Effector memory CD4-positive, alpha-beta T cell (primary cell): ENCODE measurements around the gene CD2BP2.

ENCODE experiments used
- DNase-seq, 3 donors: peaks; one replicate each; pipeline ENCODE4 v3.0.0-alpha.2; 2020
- H3K27ac ChIP-seq: 2 replicates; pipeline ENCODE4 v1.7.0; 2013; ENCODE audit warnings: mild to moderate bottlenecking, low read length, moderate library complexity; ENCODE audit not compliant: insufficient read depth, poor library complexity, severe bottlenecking
- H3K27me3 ChIP-seq: replicated peaks from 2 replicates; pipeline ENCODE4 v1.7.0; 2013; ENCODE audit warnings: mild to moderate bottlenecking, low read length; ENCODE audit not compliant: insufficient read depth, control insufficient read depth, poor library complexity, severe bottlenecking
- H3K36me3 ChIP-seq: 2 replicates; pipeline ENCODE4 v1.7.0; 2013; ENCODE audit warnings: mild to moderate bottlenecking, low read length, moderate library complexity; ENCODE audit not compliant: control insufficient read depth, insufficient read depth
- H3K4me1 ChIP-seq: 2 replicates; pipeline ENCODE4 v1.7.0; 2013; ENCODE audit warnings: low read length, mild to moderate bottlenecking; ENCODE audit not compliant: control insufficient read depth, insufficient read depth, poor library complexity, severe bottlenecking
- H3K4me3 ChIP-seq: 2 replicates; pipeline ENCODE4 v1.7.0; 2013; ENCODE audit warnings: low read length, low read depth, mild to moderate bottlenecking; ENCODE audit not compliant: insufficient read depth, poor library complexity, severe bottlenecking
- H3K9me3 ChIP-seq: 2 replicates; pipeline ENCODE4 v1.7.0; 2013; ENCODE audit warnings: mild to moderate bottlenecking, low read length, moderate library complexity; ENCODE audit not compliant: control insufficient read depth

The CD2BP2 gene

GRCh38 chr16:30378236-30379157 lies 23.4 kb upstream of the CD2BP2 start:
- peaks cover 65% of the 10 kb centered on the region for H3K4me1 ChIP-seq
- peak; percentile 99 for DNase-seq
- no peaks in the 10 kb centered on the region for H3K36me3 ChIP-seq
- no peaks in the 10 kb centered on the region for H3K9me3 ChIP-seq
- peak overlapping the region; percentile 100 for H3K27ac ChIP-seq
- H3K27me3 ChIP-seq, result no peaks in the 10 kb centered on the region
- H3K4me3 ChIP-seq, result peak overlapping the region; percentile 70

GRCh38 chr16:30377812-30378235 lies 22.7 kb upstream of the CD2BP2 start:
- Histone ChIP-seq H3K27ac (peak overlapping the region; percentile 100), H3K4me3 (peak overlapping the region; percentile 70), H3K36me3 (no peaks in the 10 kb centered on the region), H3K4me1 (peaks cover 61% of the 10 kb centered on the region), H3K9me3 (no peaks in the 10 kb centered on the region), H3K27me3 (no peaks in the 10 kb centered on the region)
- DNase-seq, result peak; percentile 80 to 86 (median 80)

- peaks cover 55% of the 10 kb centered on the region for H3K4me1 ChIP-seq
- peak overlapping the region; percentile 70 for H3K4me3 ChIP-seq
- H3K27ac ChIP-seq, result peak overlapping the region; percentile 100
- no peaks in the 10 kb centered on the region for H3K9me3 ChIP-seq
- DNase-seq, result no peak
- H3K27me3 ChIP-seq, result no peaks in the 10 kb centered on the region
- H3K36me3 ChIP-seq, result no peaks in the 10 kb centered on the region
Observed at GRCh38 chr16:30377050-30377811, 22.1 kb upstream of the CD2BP2 start.

GRCh38 chr16:30376461-30376902 lies 21.4 kb upstream of the CD2BP2 start:
- H3K4me1 ChIP-seq, result peaks cover 50% of the 10 kb centered on the region
- no peak for DNase-seq
- H3K27me3 ChIP-seq, result no peaks in the 10 kb centered on the region
- no peak overlapping the region for H3K4me3 ChIP-seq
- H3K9me3 ChIP-seq, result no peaks in the 10 kb centered on the region
- H3K36me3 ChIP-seq, result no peaks in the 10 kb centered on the region
- peak overlapping the region; percentile 100 for H3K27ac ChIP-seq

- Histone ChIP-seq H3K36me3 (no peaks in the 10 kb centered on the region), H3K27me3 (no peaks in the 10 kb centered on the region), H3K4me1 (peaks cover 48% of the 10 kb centered on the region), H3K9me3 (no peaks in the 10 kb centered on the region), H3K27ac (peak overlapping the region; percentile 13), H3K4me3 (no peak overlapping the region)
- DNase-seq, result no peak
Observed at GRCh38 chr16:30375864-30376263, 20.8 kb upstream of the CD2BP2 start.

- Histone ChIP-seq H3K4me3 (no peak within 1 kb of the TSS), H3K27ac (peak within 1 kb of the TSS; percentile 13), H3K9me3 (no peaks in the 10 kb centered on the region), H3K27me3 (no peaks in the 10 kb centered on the region), H3K4me1 (peaks cover 37% of the 10 kb centered on the region), H3K36me3 (no peaks in the 10 kb centered on the region)
- DNase-seq, result no peak
Observed at GRCh38 chr16:30374538-30374937, 19.4 kb upstream of the CD2BP2 start, which contains the start of gene MYL11. Gene MYL11, plus strand, starts transcription at chr16:30374802. Its CDS starts 56 bp downstream, at chr16:30374858.

GRCh38 chr16:30372725-30373124 lies 17.6 kb upstream of the CD2BP2 start:
- Histone ChIP-seq H3K9me3 (no peaks in the 10 kb centered on the region), H3K27me3 (no peaks in the 10 kb centered on the region), H3K4me3 (no peak overlapping the region), H3K4me1 (peaks cover 35% of the 10 kb centered on the region), H3K27ac (no peak overlapping the region), H3K36me3 (no peaks in the 10 kb centered on the region)
- DNase-seq, result no peak

- Histone ChIP-seq H3K9me3 (no peaks in the 10 kb centered on the region), H3K36me3 (no peaks in the 10 kb centered on the region), H3K4me1 (peaks cover 36% of the 10 kb centered on the region), H3K4me3 (no peak overlapping the region), H3K27me3 (no peaks in the 10 kb centered on the region), H3K27ac (peak overlapping the region; percentile 61)
- DNase-seq, result no peak
Observed at GRCh38 chr16:30372038-30372712, 17.1 kb upstream of the CD2BP2 start.

- peak overlapping the region; percentile 61 for H3K27ac ChIP-seq
- peak overlapping the region; percentile 43 for H3K4me3 ChIP-seq
- no peaks in the 10 kb centered on the region for H3K27me3 ChIP-seq
- H3K9me3 ChIP-seq, result no peaks in the 10 kb centered on the region
- H3K36me3 ChIP-seq, result no peaks in the 10 kb centered on the region
- DNase-seq, result no peak
- peaks cover 28% of the 10 kb centered on the region for H3K4me1 ChIP-seq
Observed at GRCh38 chr16:30371248-30371816, 16.2 kb upstream of the CD2BP2 start.
